Mammary epithelial cell (primary cell): Measurements from ENCODE around the gene TMEM270.

Experiments used
- EZH2 ChIP-seq: IDR thresholded peaks from 2 replicates; pipeline ENCODE4 v1.6.1; 2012; ENCODE audit warnings: low read length, inconsistent platforms, borderline replicate concordance
- TF ChIP-seq, protein P1 (sequence below), 2 donors: IDR thresholded peaks in 1 of 2; conservative IDR thresholded peaks in 1 of 2; 2 replicates each; pipeline ENCODE4 v1.5.1; 2011 to 2012; ENCODE audit warnings: inconsistent platforms in 2 of 2, low read length in 2 of 2, mild to moderate bottlenecking in 2 of 2, control low read depth in 1 of 2, low read depth in 1 of 2; ENCODE audit not compliant: insufficient read depth in 1 of 2; ENCODE audit errors: extremely low read depth in 1 of 2

DNA sequence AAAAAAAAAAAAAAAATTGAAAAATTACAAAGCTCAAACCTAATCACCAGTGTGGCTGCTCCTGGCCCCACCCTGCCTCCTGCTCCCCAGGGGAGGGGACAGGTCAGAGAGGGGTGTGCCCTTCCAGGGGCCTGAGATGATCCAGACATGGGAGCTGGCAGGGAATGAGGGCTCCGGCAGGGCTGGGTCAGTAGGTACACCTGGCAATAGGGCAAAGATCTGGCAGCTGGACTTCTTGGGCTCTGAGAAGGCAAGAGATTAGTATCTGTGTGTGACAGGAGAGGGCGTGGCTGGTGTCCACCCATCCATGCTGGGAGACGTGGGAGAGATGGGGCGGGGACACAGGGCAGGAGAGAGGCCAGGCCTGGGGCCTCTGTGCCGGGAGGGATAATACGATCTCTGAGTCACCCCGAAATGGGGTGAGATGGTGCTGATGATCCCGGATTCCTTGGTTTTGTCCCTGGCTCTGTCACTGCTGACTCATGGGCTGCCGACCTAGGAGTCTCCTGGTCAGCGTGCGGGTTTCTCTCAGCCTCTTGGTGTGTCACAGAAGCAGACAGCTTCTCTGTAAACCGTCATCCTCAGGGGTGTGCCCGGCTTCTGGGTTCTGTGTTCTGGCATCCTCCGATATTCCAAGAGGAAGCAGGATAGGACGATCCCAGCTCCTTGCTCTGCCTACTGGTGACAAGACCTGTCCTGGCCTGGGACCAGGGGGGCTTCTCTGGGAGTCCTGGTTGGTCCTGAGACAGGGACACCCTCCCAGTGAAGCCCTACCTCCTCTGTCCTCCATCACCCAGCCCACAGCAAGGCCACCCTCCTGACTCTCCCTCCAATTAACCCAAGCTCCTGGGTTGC is 38.4 kb upstream of the TMEM270 start:
- TF ChIP-seq, protein P1, sequence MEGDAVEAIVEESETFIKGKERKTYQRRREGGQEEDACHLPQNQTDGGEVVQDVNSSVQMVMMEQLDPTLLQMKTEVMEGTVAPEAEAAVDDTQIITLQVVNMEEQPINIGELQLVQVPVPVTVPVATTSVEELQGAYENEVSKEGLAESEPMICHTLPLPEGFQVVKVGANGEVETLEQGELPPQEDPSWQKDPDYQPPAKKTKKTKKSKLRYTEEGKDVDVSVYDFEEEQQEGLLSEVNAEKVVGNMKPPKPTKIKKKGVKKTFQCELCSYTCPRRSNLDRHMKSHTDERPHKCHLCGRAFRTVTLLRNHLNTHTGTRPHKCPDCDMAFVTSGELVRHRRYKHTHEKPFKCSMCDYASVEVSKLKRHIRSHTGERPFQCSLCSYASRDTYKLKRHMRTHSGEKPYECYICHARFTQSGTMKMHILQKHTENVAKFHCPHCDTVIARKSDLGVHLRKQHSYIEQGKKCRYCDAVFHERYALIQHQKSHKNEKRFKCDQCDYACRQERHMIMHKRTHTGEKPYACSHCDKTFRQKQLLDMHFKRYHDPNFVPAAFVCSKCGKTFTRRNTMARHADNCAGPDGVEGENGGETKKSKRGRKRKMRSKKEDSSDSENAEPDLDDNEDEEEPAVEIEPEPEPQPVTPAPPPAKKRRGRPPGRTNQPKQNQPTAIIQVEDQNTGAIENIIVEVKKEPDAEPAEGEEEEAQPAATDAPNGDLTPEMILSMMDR (conservative IDR thresholded peaks at IDR 0.05 in 1 of 2, IDR thresholded peaks at IDR 0.05 in 1 of 2; ENCODE audit: extremely low read depth in 1 of 2, insufficient read depth in 1 of 2, low read depth in 1 of 2, low read length in 2 of 2): no peak
- TF ChIP-seq EZH2: no peak
